ENCODE measurements around the gene P3H3. TPM values are rescaled to one million over a fixed set of nuclear protein-coding genes. Genes with fewer than 3 reads are reported as not detected.

P3H3 gene
- total RNA-seq, 1 donor from 2014 or later: 52.7 TPM

DNA sequence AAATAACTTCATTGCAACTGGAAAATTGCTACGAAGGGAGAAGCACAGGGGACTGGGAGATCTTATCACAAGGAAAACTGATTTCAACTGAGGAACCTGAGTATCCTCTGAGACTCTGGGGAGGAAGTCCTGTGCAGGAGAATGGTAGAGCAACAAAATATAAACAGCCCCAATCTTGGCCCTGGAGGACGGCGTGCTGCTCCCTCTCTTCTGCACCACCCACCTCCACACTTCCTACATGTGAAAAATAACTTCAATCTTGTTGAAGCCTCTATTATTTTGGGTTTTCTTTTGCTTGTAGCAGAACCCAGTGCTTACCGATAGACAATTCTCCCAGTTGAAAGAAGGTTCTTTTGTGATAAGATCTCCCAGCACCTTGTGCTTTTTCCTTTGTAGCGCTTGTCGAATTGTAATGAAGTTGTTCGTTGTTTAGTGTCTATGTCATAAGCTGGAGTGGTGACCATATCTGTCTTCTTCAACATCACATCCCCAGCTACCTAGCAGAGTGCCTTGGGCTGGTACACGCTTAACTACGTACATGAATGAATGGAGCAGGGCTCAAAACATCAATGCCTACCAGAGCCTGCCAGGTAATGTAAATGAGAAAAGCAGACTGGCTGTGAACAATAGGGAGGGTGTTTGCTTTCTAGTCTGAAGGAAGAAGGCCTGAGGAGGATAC is 41.7 kb upstream of the P3H3 start:
- H3K9me3 Mint-ChIP-seq: no peaks in the 10 kb centered on the region
- H3K4me3 Mint-ChIP-seq: no peak overlapping the region
- TF ChIP-seq, protein P1, sequence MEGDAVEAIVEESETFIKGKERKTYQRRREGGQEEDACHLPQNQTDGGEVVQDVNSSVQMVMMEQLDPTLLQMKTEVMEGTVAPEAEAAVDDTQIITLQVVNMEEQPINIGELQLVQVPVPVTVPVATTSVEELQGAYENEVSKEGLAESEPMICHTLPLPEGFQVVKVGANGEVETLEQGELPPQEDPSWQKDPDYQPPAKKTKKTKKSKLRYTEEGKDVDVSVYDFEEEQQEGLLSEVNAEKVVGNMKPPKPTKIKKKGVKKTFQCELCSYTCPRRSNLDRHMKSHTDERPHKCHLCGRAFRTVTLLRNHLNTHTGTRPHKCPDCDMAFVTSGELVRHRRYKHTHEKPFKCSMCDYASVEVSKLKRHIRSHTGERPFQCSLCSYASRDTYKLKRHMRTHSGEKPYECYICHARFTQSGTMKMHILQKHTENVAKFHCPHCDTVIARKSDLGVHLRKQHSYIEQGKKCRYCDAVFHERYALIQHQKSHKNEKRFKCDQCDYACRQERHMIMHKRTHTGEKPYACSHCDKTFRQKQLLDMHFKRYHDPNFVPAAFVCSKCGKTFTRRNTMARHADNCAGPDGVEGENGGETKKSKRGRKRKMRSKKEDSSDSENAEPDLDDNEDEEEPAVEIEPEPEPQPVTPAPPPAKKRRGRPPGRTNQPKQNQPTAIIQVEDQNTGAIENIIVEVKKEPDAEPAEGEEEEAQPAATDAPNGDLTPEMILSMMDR (conservative IDR thresholded peaks at IDR 0.05): no peak
- H3K27me3 Mint-ChIP-seq (ENCODE audit: low read depth): no peaks in the 10 kb centered on the region
- H3K36me3 Mint-ChIP-seq (ENCODE audit: low read depth): no peaks in the 10 kb centered on the region
- H3K27ac Mint-ChIP-seq (ENCODE audit: unreplicated experiment): no peak overlapping the region
- no peak for DNase-seq (ENCODE audit: low read depth, low spot score)
- H3K4me1 Mint-ChIP-seq: peaks cover 20% of the 10 kb centered on the region

DNA sequence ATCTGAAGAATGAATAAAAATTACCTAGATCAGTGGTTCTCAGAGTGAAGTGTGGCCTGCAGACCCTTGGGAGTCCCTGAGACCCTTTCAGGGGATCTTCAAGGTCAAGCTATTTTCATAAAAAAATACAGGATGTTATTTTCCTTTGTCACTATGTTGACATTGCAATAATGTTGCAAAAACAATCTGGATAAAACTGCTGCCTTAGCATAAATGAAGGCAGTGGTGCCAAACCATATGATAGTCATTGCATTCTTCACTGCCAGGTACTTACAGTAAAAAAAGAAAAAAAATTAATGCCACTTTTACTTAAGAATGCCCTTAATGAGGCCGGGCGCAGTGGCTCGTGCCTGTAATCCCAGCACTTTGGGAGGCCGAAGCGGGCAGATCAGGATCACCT is 40.9 kb upstream of the P3H3 start:
- no peak overlapping the region for H3K27ac Mint-ChIP-seq (ENCODE audit: unreplicated experiment)
- H3K27me3 Mint-ChIP-seq (ENCODE audit: low read depth): no peaks in the 10 kb centered on the region
- TF ChIP-seq, protein P1 (conservative IDR thresholded peaks at IDR 0.05): no peak
- no peaks in the 10 kb centered on the region for H3K9me3 Mint-ChIP-seq
- H3K36me3 Mint-ChIP-seq (ENCODE audit: low read depth): no peaks in the 10 kb centered on the region
- DNase-seq (ENCODE audit: low read depth, low spot score): no peak
- peaks cover 27% of the 10 kb centered on the region for H3K4me1 Mint-ChIP-seq
- no peak overlapping the region for H3K4me3 Mint-ChIP-seq

DNA sequence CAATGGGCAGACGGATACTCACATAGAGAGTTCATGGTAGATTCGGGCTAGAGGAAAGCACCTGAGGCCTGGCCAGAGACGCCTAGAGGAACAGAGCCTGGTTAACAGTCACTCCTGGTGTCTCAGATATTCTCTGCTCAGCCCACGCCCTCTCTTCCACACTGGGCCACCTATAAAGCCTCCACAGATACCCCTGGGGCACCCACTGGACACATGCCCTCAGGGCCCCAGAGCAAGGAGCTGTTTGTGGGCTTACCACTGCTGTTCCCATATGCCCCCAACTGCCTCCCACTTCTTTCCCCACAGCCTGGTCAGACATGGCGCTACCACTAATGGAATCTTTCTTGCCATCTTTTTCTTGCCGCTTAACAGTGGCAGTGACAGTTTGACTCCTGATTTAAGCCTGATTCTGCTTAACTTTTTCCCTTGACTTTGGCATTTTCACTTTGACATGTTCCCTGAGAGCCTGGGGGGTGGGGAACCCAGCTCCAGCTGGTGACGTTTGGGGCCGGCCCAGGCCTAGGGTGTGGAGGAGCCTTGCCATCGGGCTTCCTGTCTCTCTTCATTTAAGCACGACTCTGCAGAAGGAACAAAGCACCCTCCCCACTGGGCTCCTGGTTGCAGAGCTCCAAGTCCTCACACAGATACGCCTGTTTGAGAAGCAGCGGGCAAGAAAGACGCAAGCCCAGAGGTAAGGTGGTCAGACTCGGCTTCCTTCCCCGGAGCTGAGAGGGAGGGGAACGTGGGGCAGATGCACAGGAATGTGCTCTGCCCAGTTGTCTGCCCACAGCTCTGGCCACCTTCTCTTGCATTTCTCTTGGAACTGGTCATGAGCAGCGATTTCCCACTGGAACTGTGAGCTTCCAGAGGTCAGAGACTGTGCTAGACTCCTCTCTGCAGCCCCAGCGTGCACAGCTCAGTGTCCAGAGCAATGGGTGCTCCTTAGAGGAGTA is 39.0 kb upstream of the P3H3 start, which contains the start of gene CD4:
TSS of gene CD4 (plus strand) at position 557 of the 953 bp plus-strand sequence. CDS start 10,611 bp downstream, outside the sequence.
- DNase-seq (ENCODE audit: low read depth, low spot score): no peak
- H3K4me3 Mint-ChIP-seq: no peak within 1 kb of the TSS
- no peaks in the 10 kb centered on the region for H3K9me3 Mint-ChIP-seq
- TF ChIP-seq, protein P1 (conservative IDR thresholded peaks at IDR 0.05): no peak
- no peaks in the 10 kb centered on the region for H3K36me3 Mint-ChIP-seq (ENCODE audit: low read depth)
- H3K27me3 Mint-ChIP-seq (ENCODE audit: low read depth): no peaks in the 10 kb centered on the region
- peaks cover 41% of the 10 kb centered on the region for H3K4me1 Mint-ChIP-seq
- H3K27ac Mint-ChIP-seq (ENCODE audit: unreplicated experiment): peak within 1 kb of the TSS; percentile 46

DNA sequence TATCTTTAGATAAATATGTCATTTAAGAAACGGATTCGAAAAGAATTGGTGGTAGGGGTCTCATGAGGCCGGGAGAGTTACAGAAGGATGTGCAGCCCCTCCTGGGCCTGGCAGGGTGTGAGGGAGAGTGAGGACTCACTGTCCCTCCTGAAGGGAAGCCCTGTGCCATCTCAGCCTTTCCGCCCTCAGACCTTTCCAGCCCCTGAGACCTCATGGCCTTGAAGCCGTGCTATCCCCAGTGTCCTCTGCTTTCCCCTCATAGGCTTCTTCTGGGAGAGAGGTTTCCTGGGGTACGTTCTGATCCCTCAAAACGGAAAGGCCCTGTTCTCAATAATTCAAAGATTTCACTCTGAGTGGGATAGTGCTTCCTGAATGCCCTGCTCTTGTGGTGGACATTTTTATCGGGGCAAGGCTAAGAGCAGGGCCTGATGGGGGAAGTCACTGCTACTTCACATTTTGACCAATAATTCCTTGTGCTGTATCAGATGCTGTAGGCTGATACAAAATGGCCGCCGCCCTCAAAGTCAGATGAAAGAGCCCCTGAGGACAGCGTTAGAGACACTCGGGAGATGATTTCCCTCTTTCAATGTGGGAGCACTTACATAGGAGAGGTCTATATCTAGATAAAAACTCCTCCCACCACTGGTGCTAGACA is 37.6 kb upstream of the P3H3 start:
- TF ChIP-seq, protein P1 (conservative IDR thresholded peaks at IDR 0.05): no peak
- Mint-ChIP-seq H3K4me1 (peaks cover 41% of the 10 kb centered on the region), H3K9me3 (no peaks in the 10 kb centered on the region), H3K27ac (ENCODE audit: unreplicated experiment) (peak overlapping the region; percentile 69), H3K4me3 (no peak overlapping the region), H3K27me3 (ENCODE audit: low read depth) (no peaks in the 10 kb centered on the region), H3K36me3 (ENCODE audit: low read depth) (no peaks in the 10 kb centered on the region)
- no peak for DNase-seq (ENCODE audit: low read depth, low spot score)

DNA sequence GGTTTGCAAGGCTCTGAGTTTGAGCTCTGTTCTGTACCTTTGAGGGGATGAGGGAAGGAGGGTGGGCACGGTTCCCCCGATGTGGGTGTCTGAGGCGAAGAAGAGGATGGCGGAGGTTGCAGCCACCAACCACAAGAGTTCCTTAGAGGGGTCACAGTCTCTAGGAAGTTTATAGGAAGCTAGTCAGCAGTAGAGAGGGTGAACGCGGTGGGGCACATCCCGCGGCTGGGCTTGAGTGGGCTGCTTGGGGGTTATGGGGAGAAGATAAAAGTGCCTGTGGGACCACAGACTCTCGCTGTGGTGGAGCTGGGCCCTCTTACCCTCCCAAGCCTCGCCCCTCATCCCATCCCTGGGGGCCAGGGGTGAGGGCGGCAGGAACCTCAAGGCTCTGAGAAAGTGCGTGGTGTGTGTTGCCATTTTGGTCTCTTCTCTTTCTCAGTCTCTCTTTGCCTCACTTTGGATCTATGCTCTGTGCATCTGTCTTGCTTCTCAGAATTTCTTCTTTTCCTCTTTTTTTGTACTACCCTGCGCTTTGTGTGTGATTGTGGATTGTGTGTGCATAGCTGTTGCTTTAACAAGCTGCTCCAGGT is 36.2 kb upstream of the P3H3 start:
- Mint-ChIP-seq H3K4me1 (peaks cover 32% of the 10 kb centered on the region), H3K27me3 (ENCODE audit: low read depth) (no peaks in the 10 kb centered on the region), H3K36me3 (ENCODE audit: low read depth) (no peaks in the 10 kb centered on the region), H3K4me3 (peak overlapping the region; percentile 1), H3K9me3 (no peaks in the 10 kb centered on the region), H3K27ac (ENCODE audit: unreplicated experiment) (peak overlapping the region; percentile 97)
- no peak for DNase-seq (ENCODE audit: low read depth, low spot score)
- TF ChIP-seq, protein P1 (conservative IDR thresholded peaks at IDR 0.05): no peak

Data from neural crest cell (in vitro differentiated cells).